Effector CD4-positive, alpha-beta T cell (primary cell): ENCODE data around the gene TRIP13.
A peak's percentile ranks its signal among the peaks of the same experiment; 100 is the strongest.
"Not testable (repeated sequence)": the region's sequence is repeated elsewhere in the genome, so short reads cannot be mapped to it uniquely, and the experiment has no call there.

Experiments used
- DNase-seq: peaks from one replicate; pipeline ENCODE4 v3.0.0-alpha.2; 2020
- total RNA-seq: gene quantifications from one replicate; lab custom pipeline; 2026; lab: John Stamatoyannopoulos, UW

TRIP13 gene, protein sequence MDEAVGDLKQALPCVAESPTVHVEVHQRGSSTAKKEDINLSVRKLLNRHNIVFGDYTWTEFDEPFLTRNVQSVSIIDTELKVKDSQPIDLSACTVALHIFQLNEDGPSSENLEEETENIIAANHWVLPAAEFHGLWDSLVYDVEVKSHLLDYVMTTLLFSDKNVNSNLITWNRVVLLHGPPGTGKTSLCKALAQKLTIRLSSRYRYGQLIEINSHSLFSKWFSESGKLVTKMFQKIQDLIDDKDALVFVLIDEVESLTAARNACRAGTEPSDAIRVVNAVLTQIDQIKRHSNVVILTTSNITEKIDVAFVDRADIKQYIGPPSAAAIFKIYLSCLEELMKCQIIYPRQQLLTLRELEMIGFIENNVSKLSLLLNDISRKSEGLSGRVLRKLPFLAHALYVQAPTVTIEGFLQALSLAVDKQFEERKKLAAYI
- 0.56 reads per million for total RNA-seq

DNA sequence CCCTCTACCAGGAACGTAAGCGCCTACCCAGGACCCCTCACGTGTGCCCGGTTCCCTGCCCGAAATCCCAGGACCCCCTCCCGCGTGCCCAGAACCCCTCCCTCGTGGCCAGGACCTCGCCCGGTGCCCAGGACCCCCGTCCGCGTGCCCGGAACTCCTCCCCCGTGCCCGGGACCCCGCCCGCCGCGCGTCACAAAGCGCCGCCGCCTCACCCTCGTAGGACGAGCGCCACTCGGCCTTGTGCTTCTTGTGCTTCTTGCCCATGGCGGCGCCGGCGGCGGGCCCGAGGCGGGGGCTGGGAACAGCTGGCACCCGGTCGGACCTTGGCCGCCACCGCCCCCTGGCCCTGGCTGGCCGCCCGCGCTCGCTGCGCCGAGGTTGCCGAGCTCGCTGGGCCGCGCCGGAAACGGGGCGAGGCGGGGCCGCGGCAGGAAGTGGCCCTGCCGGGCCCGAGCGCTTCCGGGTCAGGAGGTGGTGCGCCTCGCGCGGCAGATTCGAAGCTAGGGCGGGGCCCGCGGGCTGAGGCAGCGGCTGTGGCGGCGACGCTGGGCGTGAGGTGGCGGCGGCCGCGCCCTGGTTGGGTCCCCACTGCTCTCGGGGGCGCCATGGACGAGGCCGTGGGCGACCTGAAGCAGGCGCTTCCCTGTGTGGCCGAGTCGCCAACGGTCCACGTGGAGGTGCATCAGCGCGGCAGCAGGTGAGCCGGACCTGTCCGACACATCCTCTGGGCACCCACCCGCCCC, at the start of gene TRIP13, which contains the start of gene BRD9:
Gene TRIP13 (plus strand): TSS at position 491 of the 743 bp plus-strand sequence. CDS start 115 bp downstream, at position 606.
Gene BRD9 (minus strand): TSS at position 408 of the 743 bp plus-strand sequence. CDS start 144 bp downstream, at position 264.
- peak; percentile 80 for DNase-seq

DNA sequence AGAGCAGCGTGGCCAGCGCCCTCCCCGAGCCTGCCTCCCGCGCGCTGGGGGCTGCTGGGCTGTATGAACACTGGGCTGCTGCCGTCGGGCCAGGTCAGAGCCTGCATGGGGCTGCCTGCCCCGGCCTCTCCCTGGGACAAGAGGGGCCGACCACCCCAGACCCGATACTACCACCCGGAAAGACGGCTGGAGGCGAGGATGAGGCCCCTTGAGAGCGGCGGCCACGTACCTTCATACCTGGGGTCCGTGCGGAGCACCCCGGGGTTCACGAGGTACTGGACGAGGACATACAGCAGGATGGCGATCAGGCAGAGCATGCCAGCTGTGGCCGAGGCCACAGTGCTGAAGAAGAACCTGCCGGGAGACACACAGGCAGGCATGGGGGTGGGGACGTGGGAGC, 49.3 kb upstream of the TRIP13 start:
- DNase-seq: not testable (repeated sequence)

DNA sequence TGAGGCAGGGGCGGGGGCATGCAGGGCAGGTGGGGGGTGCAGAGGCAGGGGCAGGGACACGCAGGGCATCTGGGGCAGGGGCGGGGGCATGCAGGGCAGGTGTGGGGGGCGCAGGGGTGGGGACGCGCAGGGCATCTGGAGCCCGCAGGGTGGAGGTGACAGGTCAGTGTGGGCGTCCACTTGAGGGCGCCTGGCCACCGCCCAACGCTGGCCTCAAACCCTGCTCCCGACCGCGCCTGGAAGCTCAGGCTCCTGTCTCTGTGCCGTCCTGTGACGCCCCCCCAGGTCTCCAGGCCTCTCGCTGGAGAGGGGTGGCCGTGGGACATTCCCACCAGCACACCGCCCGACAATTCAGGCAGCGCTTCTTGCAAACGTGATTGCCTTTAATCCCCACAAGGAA, 48.8 kb upstream of the TRIP13 start:
- not testable (repeated sequence) for DNase-seq

DNA sequence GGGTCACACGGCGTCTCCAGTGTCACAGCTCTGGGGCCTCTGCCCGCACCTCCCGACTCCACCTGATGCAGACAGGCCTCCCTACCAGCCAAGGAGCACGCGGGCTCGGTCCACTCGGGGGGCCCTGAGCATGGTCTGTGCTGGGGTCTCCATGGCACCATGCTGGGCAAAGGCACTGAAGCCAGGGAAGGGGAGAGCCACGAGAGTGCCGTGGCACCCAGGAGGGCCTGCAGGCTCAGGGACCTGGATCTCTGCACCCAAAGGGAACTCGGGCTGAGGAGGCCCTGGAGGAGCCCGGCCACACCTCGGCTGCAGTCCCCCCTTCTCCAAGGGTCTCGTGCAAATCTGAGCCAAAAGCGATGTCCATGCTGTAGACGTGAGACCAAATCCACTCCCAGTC, 48.3 kb upstream of the TRIP13 start:
- not testable (repeated sequence) for DNase-seq

DNA sequence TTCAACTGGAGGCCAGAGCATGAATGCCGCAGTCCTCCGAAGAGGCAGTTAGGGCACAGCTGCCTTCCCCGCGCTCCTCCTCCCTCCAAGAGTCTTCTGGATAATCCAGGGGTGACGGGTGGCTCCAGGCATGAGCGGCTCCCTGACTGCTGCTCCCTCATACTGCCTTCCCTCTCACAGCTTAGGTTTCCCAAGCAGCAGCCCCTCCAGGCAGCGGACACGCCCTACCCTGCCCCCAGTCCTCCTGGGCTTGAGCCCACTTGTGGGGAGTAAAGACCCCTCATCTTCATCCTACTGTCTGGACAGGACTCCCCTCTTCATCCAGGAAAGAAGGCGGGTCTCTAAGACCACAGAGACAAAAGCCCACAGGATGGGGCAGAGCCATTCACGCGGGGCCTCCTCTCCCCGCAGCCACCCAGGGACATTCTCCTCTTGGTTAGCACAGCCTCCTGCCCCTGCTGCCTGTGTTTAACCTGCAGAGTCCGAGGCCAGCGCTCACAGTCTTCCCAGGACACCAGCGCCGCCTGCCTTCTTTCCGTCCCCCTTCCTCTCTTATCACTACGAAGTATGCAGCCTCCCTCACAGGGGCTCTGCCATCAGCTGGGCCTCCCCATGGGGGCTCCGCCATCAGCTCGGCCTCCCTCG, 47.5 kb upstream of the TRIP13 start:
- not testable (repeated sequence) for DNase-seq

DNA sequence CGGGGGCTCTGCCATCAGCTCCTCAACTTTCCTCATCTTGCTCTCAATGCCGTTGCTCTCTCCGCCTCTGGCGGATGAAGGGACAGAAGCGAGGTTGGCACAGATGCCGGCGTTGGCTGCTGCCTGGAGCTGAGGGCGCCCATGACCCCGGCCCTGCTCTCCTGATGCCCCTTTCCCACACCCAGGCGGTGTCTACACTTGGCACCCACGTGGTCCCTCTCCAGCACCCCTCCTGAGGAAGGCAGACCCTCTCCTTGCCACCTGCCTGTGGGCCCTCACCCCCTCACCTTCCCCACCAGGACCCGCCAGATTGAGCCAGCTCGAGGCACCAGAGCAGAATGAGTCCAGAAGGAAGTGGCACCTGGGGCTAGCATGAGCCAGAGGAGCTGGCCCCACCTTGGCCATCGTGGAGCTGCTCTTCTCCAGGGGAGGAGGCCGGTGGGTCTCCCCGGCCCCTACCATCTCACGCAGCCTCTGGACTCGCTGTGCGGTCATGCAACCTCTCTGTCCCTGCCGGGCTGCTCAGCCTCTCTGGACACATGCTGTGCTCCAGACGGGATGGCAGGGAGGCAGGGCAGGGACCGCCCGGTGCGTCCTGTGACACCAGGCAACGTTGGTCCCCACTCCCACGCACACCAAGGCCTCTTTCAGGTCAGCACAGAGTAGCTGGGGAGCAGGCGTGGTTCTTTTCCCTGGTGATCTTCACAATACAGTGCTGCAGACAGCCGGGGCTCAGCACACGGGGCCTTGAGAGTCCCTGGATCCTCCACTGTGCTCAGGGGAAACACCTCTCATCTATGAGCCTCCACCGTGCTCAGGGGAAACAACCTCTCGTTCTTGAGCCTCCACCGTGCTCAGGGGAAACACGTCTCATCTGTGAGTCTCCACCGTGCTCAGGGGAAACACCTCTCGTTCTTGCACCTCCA, 46.7 kb upstream of the TRIP13 start:
- not testable (repeated sequence) for DNase-seq

DNA sequence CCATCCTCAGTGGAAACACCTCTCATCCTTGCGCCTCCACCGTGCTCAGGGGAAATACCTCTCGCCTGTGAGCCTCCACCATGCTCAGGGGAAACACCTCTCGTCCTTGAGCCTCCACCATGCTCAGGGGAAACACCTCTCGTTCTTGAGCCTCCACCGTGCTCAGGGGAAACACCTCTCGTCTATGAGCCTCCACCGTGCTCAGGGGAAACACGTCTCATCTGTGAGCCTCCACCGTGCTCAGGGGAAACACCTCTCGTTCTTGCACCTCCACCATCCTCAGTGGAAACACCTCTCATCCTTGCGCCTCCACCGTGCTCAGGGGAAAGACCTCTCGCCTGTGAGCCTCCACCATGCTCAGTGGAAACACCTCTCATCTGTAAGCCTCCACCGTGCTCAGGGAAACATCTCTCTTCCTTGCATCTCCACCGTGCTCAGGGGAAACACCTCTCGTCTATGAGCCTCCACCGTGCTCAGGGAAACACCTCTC, 46.0 kb upstream of the TRIP13 start:
- not testable (repeated sequence) for DNase-seq

DNA sequence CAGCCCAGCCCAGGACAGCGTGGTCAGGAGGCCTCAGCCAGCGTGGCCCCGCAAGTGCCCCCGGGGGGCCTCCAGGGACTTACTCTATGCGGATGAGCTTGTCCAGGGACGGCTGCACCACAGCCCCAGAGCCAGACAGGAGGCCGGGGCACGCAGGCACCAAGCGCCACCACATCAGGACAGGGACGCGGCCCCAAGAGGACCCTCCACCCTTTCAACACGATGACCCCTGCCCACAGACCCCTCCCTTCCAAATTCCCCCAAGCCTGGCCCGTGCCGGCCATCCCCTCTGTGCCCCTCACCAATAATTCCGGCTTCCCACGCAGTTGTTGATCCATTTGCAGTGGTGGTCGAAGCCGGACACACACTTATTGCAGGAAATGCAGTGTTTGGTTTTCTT, 45.5 kb upstream of the TRIP13 start:
- DNase-seq: not testable (repeated sequence)

DNA sequence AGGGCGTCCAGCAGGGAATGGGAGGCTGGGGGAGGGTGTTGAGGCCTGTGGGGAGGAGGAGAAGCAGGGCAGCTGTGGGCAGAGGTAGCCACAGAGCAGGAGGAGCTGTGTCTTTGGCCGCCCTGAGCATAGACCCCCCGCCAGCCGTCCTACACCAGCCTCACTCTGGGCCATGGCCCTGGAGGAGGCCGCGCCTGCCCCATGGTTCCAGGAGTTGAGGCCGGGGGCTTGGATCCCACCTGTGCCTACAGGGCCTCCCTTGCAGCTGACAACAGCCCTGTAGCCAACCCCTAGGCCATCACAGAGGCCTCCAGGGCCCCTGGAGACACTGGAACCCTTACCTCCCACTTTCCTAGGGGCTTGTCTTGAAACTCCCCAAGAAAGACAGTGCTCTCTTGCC, 44.9 kb upstream of the TRIP13 start:
- not testable (repeated sequence) for DNase-seq

DNA sequence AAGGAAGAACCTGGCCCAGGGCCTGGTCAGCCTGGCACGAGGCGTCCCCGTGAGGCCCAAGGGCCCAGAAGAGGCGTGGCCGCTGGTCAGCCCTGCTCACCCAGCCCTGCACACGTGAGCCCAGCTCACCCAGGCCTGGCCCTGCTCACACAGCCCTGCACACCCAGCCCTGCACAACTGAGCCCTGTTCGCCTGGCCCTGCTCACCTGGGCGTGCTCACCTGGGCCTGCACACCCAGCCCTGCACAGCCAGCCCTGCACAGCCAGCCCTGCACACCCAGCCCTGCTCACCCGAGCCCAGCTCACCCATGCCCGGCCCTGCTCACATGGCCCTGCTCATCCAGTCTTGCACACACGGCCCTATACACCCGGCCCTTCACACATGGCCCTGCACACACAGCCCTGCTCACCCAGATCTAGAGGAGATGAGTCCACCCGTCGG, 44.0 kb upstream of the TRIP13 start:
- no peak for DNase-seq

DNA sequence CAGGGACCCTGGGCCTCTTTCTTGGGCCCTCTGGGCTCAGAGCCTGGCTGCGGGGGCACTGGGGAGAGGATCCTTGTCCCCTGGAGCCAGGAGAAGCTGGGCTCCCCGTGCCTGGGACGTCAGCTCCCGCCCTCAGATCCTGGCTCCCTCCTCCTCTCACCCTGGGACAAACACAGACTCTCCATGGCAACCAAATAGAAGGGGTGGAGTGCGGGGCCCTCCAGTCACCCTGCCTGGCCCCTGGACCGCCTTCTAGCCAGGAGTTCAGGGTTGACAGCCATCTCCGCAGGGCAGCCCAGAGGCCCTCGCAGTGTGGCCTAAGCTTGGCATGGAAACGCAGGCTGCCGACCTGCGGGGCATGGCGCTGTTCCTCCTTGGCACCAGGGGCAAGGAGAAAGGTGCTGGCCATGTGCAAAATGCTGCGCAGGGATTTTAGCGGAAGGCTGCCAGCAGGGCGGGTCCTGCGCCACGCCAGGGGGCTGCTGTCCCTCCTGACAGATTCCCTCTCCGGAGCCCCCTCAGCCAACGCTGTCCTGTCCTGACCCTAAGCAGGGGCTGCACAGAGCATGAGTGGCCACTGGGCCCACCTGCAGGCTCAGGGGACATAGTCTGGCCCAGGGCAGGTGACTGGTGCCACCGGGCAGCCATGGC, 42.9 kb upstream of the TRIP13 start:
- no peak for DNase-seq

DNA sequence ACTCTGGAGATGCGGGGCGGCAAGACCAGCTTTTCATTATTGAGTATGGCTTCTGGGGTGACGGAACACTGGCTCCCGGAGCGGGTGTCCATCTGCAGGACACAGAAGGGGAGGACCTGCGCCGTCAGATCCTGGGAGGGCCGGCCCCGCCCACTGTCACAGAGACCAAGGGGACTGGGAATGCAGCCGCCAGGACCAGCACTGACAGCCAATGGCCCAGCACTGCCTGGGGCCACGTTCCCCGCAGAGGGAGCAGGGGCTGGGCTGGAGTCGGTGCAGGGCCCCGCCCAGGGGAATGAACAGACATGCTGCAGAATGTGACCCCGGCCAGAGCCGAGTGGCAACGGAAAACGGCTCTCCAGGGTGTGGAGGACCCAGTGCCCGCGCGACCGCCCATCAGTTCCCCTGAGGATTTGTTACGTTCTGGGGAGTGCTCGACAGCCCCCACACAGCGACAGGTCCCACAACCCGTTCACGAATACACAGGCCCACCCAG, 42.1 kb upstream of the TRIP13 start, which contains the start of gene ZDHHC11:
Gene ZDHHC11 (minus strand): TSS at position 476 of the 496 bp plus-strand sequence. CDS start 384 bp downstream, at position 92.
- DNase-seq: no peak

DNA sequence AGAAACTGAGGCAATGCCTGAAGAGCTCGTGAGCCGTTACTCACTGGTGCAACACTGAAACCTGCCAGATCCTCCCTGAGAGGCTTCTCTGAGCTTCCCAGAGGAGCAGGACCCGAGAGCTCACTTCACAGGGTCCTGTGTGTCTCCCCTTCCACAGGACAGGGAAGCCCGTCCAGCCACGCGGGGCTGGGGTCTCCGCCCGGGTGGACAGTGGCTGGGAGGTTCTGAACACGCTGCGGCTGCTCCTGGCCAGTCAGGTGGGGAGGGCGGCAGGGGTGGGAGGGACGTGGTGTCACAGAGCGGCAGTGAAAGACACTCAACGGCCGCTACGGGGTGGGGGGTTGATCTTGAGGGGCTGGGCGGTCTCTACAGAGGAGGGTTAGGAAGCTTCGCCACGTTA, 41.6 kb upstream of the TRIP13 start:
- no peak for DNase-seq

DNA sequence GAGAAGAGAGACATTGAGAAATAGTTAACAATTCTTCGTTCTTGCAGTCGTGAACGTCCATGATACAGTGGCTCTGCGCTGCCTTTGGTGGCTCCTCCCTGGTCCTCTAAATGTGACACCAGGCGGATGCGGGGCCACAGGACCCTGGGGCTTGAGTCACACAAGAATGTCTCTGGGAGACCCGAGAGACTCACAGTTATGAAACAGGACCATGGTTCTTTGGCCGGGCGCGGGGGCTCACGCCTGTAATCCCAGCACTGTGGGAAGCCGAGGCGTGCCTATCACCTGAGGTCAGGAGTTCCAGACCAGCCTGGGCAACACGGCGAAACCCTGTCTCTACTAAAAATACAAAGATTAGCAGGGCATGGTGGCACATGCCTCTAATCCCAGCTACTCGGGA, 41.1 kb upstream of the TRIP13 start:
- DNase-seq: no peak

DNA sequence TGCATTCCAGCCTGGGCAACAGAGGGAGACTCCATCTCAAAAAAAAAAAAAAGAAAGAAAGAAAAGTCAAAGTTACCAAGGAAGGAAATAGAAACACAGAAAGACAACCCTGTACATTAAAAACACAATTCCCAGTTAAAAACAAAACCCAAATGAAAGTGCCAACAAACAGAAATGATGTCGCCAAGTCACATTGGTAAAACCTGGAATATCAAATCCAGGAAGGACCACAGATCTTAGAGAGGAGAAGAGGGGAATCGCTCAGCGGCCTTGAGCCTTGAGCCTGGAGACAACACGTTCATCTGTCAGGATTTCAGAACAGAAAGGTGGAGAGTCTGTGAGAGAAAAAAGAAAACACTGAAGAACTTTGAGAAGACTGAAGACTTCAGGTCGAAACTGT, 40.7 kb upstream of the TRIP13 start:
- no peak for DNase-seq

DNA sequence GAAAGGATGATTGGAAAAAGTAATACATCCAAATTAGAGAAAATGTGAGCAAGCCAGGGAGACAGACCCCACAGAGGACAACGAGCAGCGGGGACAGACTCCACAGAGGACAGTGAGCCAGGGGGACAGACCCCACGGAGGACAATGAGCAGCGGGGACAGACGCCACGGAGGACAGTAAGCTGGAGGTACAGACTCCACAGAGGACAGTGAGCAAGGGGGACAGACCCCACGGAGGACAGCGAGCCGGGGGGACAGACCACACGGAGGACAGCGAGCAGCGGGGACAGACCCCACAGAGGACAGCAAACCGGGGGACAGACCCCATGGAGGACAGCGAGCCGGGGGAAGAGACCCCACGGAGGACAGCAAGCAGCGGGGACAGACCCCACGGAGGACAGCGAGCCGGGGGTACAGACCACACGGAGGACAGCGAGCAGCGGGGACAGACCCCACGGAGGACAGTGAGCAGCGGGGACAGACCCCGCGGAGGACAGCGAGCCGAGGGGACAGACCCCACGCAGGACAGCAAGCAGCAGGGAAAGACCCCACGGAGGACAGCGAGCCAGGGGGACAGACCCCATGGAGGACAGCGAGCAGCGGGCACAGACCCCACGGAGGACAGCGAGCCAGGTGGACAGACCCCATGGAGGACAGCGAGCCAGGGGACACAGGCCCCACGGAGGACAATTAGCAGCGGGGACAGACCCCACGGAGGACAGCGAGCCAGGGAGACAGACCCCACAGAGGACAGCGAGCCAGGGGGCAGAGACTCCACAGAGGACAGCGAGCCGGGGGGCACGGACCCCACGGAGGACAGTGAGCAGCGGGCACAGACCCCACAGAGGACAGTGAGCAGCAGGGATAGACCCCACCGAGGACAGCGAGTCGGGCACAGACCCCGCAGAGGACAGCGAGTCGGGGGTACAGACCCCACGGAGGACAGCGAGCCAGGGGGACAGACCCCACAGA, 40.0 kb upstream of the TRIP13 start:
- no peak for DNase-seq

DNA sequence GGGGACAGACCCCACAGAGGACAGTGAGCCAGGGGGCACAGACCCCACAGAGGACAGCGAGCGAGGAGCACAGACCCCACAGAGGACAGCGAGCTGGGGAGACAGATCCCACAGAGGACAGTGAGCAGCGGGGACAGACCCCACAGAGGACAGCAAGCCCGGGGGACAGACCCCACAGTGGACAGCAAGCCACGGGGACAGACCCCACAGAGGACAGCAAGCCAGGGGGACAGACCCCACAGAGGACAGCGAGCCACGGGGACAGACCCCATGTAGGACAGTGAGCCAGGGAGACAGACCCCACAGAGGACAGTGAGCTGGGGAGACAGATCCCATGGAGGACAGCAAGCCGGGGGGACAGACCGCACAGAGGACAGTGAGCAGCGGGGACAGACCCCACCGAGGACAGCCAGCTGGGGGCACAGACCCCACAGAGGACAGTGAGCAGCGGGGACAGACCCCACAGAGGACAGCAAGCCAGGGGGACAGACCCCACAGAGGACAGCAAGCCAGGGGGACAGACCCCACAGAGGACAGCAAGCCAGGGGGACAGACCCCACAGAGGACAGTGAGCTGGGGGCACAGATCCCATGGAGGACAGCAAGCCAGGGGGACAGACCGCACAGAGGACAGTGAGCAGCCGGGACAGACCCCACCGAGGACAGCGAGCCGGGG, 39.1 kb upstream of the TRIP13 start:
- not testable (repeated sequence) for DNase-seq

DNA sequence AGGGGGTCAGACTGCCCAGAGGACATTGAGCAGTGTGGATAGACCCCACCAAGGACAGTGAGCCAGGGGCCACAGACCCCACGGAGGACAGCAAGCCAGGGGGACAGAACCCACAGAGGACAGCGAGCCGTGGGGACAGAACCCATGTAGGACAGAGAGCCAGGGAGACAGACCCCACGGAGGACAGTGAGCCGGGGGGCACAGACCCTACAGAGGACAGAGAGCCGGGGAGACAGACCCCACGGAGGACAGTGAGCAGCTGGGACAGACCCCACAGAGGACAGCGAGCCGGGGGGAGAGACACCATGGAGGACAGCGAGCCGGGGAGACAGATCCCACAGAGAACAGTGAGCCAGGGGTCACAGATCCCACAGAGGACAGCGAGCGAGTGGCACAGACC, 38.5 kb upstream of the TRIP13 start:
- no peak for DNase-seq
